HG02642 (cell line): Measurements from ENCODE around the gene ST6GAL2.

ENCODE experiments used
- ATAC-seq: cut with Tn5 transposase; IDR thresholded peaks from one replicate; pipeline ENCODE4 v1.9.1; 2021; ENCODE audit warnings: mild to moderate bottlenecking; ENCODE audit not compliant: unreplicated experiment, poor library complexity

The ST6GAL2 gene

DNA sequence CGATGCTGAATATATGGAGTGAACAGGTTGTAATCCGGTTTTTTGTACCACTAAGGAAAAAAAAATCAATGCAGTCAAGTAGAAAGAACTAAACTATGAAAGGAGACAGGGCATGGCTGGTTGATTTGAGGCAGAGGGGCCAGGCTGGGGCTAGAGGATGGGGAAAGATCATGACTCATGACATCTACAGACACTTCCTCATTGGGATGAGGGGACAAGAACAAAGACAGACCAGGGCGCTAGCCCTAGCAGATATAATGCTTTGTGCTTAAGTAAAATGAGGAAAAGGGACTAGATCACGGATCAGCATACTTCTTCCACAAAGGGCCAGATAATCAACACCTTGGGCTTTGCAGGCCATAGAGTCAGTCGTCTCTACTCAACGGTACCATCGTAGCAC lies 55.8 kb downstream of the ST6GAL2 start:
- ATAC-seq: no peak

DNA sequence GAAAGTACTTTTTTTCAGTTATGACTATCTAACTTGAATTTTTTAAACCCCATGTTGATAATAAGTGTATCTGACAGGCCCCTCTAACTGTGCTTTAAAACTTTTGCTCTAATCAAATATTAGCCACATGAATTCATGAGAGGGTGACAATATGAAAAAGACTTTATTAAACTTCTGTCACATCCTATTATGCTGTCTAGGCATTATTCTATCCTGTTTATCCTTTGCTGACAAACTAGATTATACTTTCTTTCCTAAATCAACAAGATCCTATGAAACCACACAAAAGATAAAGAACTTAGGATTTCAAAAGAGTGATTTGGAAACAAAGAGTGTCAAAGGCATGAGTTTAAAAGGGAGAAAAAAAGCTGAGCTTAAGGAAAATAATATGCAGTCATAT lies 57.8 kb downstream of the ST6GAL2 start:
- ATAC-seq: no peak

DNA sequence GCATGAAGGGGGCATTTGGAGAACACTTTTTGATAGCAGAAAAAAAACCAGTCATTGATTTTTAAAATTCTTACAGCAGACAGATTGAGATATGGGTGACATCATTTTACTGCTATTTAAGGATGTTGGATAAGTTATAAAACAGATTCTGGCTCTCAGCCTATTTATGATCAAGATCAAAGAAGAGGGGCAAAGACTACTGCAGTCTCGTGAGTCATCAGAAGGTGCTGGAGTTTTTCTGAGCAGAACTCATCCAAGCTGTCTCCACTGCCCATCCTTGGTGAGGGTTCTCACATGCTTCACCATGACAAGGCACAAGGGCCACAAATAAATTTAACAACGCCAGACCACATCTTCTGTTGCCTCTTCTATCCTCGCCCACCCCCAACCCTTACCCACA lies 58.8 kb downstream of the ST6GAL2 start:
- ATAC-seq: no peak

DNA sequence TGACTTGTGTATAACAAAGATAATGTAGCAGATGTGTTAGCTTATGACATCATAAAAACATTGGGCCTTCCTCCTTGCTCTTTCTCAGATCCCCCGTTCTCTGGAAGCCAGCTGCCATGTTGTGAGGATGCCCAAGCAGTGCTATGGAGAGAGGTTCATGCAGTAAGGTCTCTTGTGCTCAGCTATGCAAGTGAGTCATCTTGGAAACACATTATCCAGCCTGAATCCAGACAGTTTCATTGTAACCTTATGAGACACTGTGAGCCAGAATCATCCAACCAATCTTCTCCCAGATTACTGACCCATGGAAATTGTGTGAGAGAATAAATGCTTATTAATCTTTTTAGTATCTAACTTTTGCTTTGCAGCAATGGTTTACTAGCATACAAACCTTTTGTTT lies 60.8 kb downstream of the ST6GAL2 start:
- no peak for ATAC-seq

DNA sequence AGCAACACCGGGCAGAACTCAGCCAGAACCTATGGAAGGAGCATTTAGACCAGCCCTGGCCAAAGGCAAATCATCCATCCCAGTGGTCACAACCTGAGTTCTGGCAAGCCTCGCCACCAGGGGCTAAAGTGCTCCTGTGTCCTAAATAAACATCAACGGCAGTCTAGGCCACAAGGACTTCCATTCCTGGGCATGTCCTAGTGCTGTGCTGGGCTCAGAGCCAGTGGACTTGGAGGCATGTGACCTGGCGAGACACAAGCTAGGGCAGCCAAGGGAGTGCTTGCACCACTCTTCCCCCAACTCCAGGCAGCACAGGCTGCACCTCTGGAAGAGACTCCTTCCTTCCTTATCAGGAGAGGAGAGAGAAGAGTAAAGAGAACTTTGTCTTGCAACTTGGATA lies 69.0 kb downstream of the ST6GAL2 start:
- ATAC-seq: no peak

DNA sequence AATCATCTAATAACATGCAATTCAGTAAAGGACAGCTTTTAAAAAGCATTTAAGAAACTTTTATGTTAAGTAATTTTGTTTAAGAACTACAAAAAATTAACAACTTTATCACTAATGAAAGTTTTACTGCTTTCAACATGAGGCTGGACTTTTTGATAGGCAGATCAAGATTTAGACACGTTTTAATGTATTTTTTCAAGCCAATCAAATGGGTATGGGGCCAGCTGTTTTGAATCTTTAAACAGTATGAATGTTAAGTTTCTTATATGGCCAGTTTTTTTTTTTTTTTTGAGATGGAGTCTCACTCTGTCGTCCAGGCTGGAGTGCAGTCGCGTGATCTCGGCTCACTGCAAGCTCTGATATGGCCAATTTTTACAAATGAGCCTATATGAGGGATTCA lies 73.1 kb downstream of the ST6GAL2 start:
- ATAC-seq: no peak

DNA sequence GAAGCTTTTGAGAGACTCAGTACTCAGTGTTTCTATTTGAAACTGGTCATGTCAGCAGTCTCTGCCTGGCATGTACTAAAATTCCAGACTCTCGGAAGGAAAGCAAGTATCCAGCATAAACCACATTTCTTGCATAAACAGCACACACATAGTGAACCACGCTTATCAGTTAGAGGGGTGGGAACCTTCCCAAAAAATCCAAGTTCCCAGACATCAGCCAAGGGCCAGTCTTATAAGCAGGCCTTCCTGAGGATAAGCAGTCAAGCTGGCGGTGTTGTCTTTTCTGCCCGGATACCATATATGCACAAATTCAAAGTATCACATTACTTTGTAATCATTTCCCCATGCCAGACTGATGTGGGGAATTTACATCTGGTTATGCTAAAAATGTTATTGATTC lies 73.6 kb downstream of the ST6GAL2 start:
- no peak for ATAC-seq

DNA sequence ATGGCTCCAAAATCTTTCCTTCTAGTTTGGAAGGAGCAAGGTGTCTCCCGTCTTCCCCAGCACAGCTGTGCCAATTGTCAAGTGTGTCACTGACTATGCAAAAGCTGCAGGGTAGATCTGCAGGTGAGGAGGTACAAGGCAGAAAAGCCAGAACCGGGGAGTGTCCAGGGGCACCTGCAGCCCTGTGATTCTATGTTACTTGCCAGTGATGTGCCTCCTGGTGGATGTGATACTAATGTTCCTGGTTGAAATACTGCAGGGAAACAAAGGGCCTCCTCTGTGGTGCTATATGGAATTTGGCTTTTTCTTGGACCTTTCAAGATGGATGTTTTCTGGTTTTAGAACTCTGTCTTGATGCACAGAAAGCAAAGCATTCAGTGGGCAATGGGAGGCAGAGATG lies 80.3 kb downstream of the ST6GAL2 start:
- no peak for ATAC-seq

DNA sequence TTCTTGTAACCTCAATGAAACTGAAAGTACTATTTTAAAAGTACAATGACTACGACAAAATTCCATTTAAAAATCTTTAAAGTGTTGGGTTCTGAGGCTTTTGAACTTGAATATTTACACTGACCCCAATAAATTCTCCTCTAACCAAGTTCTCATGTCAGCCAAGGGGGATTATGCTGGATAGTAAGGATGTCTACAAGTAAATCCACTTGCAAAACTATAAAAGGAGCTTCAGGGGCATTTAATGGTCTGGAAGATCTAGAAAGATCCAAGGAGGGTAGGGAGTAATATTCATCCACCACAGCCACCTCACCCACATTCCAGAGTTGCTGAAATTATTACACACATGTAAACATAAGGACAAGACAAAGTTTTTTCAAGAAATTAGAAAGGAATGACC lies 81.8 kb downstream of the ST6GAL2 start:
- no peak for ATAC-seq

DNA sequence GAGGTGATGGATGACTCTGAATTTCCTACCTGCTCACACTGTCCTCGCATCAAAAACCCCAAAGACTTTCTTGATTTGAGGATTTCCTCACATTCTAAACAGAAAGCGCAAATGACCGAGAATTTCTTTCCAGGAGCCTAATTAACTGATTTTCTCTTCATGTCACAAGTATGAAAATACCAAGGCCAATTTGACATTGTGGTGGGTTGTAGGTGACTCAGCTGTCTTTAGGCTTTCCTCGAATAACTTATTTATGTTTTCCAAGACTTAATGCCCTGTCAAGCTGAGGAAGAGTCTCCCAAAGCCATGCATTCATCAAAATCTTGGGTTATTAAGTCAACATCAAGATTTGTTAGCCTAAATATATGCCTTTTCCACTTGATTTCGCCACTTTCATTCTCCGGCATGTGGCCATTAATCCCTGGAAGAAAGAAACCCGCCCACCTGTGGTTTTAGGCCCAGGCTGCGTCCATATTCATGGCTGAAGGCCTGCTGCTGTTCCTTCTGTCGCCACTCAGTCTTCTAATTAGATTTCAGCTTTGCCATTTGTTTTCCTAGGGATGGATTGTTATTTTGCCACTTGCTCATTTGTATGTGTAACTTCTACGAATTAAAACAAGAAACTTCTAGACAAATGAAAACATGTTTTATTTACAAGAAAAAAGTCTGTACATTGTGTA lies 84.9 kb downstream of the ST6GAL2 start:
- no peak for ATAC-seq

DNA sequence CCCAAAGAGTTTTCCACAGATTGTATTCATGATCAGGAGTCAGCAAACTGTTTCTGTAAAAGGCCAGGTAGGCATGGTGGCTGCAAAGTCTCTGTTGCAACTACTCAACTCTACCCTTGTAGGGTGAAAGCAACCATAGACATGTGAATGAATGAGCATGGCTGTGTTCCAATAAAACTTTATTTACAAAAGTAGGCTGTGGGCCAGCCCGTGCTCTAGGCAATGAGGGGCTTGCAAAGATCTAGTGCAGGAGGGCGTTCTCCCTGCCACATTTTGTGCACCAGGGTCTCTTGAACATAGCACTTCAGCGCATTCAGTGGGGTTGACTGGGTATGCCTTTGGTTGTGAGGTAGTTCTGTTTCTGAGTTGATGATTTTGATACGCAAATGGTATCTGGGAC lies 85.8 kb downstream of the ST6GAL2 start:
- no peak for ATAC-seq

DNA sequence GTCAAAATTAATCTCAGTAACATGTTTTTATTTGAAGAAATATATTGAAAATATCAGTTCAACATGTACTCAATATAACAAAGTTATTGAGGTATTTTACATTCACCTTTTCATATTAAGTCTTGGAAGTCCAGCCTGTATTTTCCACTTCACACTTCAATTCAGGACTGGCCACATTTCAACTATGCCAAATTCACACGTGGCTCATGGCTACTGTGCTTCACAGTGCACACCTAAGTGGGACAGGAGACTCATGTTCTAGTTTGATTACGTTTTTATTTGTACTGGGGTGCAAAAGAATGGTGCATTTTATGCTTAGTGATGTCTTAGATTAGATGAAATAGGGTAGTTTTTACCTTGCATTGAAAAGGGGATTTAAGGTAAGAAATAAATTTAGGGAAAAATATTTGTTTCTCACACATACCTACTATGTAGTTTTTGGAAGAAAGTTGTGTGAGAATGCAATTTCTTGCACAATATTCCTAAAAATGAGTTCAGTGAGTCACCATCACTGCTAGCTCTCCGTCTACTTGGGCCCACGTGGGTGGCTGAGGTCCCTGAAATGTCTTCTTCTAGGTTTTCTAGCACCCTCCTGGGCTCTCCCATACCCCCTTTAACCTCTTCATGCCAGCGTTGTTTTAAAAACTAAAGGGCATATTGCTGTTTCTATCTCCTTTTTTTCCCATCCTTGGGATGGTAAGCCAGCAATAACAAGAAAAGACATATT lies 87.0 kb downstream of the ST6GAL2 start:
- no peak for ATAC-seq

DNA sequence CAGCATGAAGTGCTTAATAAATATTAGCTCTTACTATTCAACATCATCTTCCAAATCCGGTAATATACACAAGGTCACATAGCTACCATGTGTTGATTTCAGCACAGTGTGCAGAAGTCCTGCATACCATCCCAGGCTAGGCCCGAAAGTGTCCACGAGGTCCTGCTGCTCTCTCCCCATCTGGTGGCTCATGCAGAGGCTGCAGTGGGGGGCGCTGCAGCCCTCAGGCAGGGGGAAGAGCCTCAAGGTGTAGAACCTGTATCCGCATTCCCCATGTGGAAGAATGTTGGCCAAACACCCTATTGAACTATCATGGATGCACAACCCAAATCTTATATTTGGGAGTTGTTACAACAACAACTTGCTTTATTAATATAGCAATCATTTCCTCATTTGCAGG lies 88.5 kb downstream of the ST6GAL2 start:
- ATAC-seq: no peak

DNA sequence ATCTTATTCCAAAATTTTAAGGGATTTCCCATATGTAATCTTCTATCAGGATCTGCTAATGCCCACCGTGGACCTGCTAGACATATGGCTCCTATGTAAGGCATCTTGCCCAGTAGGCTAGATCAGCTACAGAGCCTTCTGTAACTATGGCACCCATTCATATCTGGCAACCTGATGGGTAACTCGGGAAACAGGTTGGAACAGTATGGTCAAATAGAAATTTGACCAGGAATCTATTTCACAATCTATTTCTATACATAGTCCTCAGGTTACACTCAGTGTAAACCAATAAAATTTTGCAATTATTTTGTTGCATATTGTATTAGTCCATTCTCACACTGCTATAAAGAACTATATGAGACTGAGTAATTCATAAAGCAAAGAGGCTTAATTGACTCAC lies 93.3 kb downstream of the ST6GAL2 start:
- ATAC-seq: no peak

DNA sequence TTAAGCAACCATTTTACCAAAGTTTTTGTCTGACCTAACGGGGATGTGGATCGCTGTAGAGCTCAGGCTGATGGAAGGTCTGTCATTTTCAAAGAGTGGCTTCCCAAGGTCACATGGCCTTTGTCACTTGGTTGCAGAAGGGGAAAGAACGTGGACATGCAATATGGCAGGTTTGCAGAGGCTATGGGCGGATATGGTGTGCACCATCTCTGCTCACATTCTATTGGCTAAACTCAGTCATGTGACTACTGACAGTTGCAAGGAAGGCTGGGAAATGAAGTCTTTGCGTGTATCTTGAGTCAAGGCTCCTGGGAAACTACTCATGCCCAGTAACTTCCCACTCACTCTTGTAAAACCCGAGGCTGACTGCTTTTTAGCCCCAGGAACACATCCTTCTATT lies 96.8 kb downstream of the ST6GAL2 start:
- no peak for ATAC-seq

DNA sequence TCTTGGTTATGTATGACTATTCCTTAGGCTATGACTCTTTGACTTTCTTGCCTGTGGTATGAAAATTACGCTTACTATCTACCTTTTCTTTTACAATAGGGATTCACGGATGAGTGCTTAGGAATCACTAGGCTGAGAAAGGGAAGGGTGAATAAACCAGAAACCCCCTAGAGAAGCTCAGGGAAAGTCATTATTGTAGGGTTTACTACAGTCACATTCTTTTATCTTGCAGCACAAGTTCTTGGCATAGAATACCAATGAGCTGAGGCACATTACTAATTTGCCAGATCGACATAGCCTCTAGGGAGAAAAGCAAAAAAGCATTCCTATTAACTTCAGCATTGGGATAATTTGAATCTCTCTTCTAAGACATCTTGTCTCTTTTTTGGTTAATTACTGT lies 103.3 kb downstream of the ST6GAL2 start:
- no peak for ATAC-seq

DNA sequence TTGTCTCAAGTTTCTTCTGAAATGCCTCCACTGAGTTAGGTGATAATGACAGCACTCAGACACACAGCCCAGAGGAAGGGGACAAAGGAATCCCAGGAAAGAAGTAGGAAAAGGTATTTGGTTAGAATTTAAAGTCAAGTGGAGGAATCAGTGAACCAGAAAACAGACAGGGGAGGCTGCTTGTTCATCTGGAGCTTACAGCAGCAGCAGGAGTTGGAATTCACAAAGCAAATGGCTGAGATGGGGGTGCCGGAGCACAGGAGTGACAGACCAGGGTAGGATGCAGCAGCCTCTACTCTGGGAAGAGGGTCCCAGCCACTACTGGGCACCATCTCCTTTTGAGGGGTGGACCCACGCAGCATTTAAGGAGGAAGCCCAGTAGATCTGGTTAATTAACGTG lies 104.8 kb downstream of the ST6GAL2 start:
- no peak for ATAC-seq

DNA sequence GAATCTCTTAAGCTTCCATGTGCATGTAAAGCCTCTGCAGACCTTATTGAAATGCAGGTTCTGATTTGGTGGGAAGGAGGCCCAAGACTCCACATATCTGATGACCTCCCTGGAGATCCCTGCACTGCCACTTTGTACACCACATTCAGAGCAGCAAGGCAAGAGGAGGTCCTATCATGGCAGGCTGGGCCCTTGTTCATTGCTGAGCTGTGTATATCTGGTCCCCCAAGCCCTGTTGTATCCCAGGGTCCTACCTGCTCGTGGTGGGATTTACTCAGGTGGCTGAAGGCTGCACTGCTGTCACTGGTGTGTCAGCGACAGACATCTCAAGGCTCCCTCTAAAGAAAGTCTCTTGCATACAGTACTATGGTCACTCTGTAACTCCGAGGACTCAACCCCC lies 114.2 kb downstream of the ST6GAL2 start:
- no peak for ATAC-seq

DNA sequence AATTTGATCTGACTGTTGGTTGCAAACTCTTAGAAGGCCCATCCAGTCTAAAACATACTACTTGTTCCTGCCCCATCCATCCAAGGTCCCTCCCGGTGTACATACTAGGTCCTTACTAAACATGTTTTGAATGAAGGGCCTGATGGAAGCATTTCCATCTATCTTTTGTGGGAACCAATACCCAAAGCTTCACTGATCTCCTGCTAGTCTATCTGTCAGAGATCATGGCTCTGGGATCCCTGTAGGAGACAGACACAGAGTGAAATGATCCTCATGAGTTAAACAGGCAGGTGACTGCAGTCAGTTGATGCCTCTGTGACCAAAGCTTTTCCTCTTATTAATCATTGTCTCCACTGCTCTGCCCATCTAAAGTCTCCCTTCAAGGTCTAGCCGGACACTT lies 115.0 kb downstream of the ST6GAL2 start:
- no peak for ATAC-seq

DNA sequence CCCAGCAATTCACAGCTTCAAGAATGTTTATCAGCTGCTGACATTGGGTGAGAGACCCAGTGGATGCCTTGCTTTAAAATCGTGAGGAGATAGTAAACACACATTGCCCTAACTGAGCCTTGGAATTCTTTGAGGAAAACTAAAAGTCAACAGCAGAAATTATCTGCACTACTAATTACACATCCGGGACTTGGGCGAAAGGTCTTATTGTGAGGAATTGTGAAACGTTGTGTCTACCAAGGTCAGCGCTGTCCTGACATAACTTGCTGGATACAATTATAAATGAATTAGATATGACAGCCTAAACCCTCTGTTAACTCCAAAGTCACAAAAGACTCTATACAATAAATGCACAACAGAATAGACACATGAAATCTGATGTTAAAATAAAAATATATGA lies 121.4 kb downstream of the ST6GAL2 start:
- no peak for ATAC-seq

DNA sequence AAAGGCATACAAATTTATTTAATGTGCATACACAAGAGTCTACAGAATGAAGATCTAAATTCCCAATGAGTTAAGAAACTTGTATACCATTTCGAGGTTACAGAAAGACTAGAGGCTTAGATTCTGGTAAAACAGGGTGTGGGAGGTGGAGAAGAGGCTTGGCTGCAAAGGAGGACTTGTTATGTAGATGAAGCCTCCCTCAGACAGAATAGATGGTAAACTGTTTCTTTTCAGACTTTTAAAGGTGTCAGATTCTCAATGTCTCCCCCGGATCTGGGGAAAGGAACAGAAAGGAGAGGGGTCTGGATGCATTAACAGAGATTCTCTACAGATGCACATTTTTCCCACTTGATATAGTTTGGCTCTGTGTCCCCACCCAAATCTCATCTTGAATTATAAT lies 126.0 kb downstream of the ST6GAL2 start:
- ATAC-seq: no peak

DNA sequence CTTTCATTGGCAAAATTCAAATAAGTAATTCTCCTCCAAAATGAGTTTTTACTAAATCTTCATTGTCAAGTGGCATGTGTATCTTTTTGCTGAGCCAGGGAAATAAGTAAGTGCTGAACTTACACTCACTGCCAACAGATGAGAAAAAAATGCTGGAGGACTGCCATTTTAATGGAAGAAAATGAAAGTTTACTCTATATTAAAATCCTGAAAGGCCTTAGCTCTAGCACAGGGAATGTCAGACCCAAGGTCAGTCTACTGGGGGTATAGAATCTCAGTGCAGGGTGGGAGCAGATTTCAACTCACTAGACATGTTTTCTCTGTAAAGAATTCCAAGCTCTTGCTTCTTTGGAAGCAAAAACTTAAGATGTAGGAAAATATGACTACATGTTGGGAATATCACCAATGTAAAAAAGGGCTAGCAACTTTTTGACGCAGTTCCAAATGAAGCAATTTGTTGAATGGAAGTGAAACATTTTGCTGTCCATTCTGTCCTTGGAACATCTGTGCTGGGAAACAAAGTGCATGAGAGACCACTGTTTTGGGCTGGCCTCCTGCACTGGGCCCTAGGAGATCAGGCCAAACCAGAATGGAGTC lies 127.0 kb downstream of the ST6GAL2 start:
- no peak for ATAC-seq
